Loucy (cell line): Measurements from ENCODE around the gene RBM15.

Source experiments
- H2AFZ ChIP-seq: fragments of 200-600 bp; sonication (generic); 2 replicates; pipeline ENCODE4 v1.6.0; 2016; ENCODE audit warnings: antibody characterized with exemption, mild to moderate bottlenecking, low read length, moderate library complexity
- H3F3A ChIP-seq: fragments of 200-600 bp; 2 replicates; pipeline ENCODE4 v1.6.0; 2016; ENCODE audit warnings: antibody characterized with exemption, low read depth, mild to moderate bottlenecking
- H3K27me3 ChIP-seq: fragments of 200-600 bp; sonication (generic); 2 replicates; pipeline ENCODE4 v1.6.1; 2014; ENCODE audit warnings: low read length, mild to moderate bottlenecking; ENCODE audit not compliant: insufficient read depth, poor library complexity, severe bottlenecking
- H3K36me3 ChIP-seq: fragments of 200-600 bp; sonication (generic); 2 replicates; pipeline ENCODE4 v1.6.1; 2016; ENCODE audit warnings: low read length; ENCODE audit not compliant: insufficient read depth
- H3K4me1 ChIP-seq: fragments of 200-600 bp; sonication (generic); 2 replicates; pipeline ENCODE4 v1.5.1; 2014; ENCODE audit warnings: low read length, mild to moderate bottlenecking; ENCODE audit not compliant: insufficient read depth, poor library complexity, severe bottlenecking
- H3K4me2 ChIP-seq: fragments of 200-600 bp; sonication (generic); 2 replicates; pipeline ENCODE4 v1.6.0; 2014; ENCODE audit warnings: antibody characterized with exemption, low read length, low read depth, mild to moderate bottlenecking; ENCODE audit not compliant: poor library complexity, severe bottlenecking
- H3K4me3 ChIP-seq: fragments of 200-600 bp; sonication (generic); 2 replicates; pipeline ENCODE4 v1.5.1; 2014; ENCODE audit warnings: low read length, mild to moderate bottlenecking, mixed read lengths; ENCODE audit not compliant: poor library complexity, severe bottlenecking
- H3K79me2 ChIP-seq: fragments of 200-600 bp; sonication (generic); 2 replicates; pipeline ENCODE4 v1.6.1; 2014; ENCODE audit warnings: low read length; ENCODE audit not compliant: insufficient read depth
- H3K9ac ChIP-seq: fragments of 200-600 bp; sonication (generic); 2 replicates; pipeline ENCODE4 v1.6.0; 2014; ENCODE audit warnings: mild to moderate bottlenecking, low read depth, low read length, moderate library complexity; ENCODE audit not compliant: poor library complexity, severe bottlenecking
- H3K9me2 ChIP-seq: fragments of 200-600 bp; sonication (generic); replicated peaks from 2 replicates; pipeline ENCODE4 v1.6.1; 2016; ENCODE audit warnings: low read depth, low read length, mixed read lengths
- H3K9me3 ChIP-seq: fragments of 200-600 bp; sonication (generic); 2 replicates; pipeline ENCODE4 v1.6.1; 2014; ENCODE audit warnings: mild to moderate bottlenecking, antibody characterized with exemption, low read length, low read depth; ENCODE audit not compliant: insufficient read depth
- H4K20me1 ChIP-seq: fragments of 200-600 bp; sonication (generic); 2 replicates; pipeline ENCODE4 v1.6.0; 2014; ENCODE audit warnings: antibody characterized with exemption, low read length, mild to moderate bottlenecking; ENCODE audit not compliant: insufficient read depth, poor library complexity, severe bottlenecking
- EZH2phosphoT487 ChIP-seq: fragments of 200-600 bp; IDR thresholded peaks from 2 replicates; pipeline ENCODE4 v1.6.1; 2018; ENCODE audit warnings: antibody characterized with exemption, mild to moderate bottlenecking, moderate library complexity, borderline replicate concordance
- TF ChIP-seq, protein P1 (sequence below): fragments of 200-600 bp; sonication (generic); conservative IDR thresholded peaks from 2 replicates; pipeline ENCODE4 v1.5.1; 2014; ENCODE audit warnings: mild to moderate bottlenecking, antibody characterized with exemption, low read length

The RBM15 gene

DNA sequence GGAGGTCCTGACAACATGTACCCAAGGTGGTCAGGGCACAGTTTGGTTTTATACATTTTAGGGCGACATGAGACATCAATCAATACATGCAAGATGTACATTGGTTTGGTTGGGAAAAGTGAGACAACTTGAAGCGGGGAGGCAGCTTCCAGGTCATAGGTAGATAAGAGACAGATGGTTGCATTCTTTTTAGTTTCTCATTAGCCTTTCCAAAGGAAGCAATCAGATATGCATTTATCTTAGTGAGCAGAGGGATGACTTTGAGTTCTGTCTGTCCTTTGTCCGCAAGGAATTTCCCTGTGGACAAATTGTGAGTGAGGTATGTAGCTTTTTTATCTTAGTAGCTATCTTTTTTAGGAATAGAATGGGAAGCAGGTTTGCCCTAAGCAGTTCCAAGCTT lies 10.5 kb upstream of the RBM15 start:
- Histone ChIP-seq H4K20me1 (no peaks in the 10 kb centered on the region), H3K9ac (no peak overlapping the region), H3K4me3 (no peak overlapping the region), H3K4me2 (no peak overlapping the region), H3K9me3 (no peaks in the 10 kb centered on the region), H3F3A (no peaks in the 10 kb centered on the region), H3K27me3 (no peaks in the 10 kb centered on the region), H3K79me2 (no peaks in the 10 kb centered on the region), H2AFZ (no peak overlapping the region), H3K4me1 (no peaks in the 10 kb centered on the region), H3K9me2 (no peaks in the 10 kb centered on the region), H3K36me3 (no peaks in the 10 kb centered on the region)
- no peak for TF ChIP-seq EZH2phosphoT487
- TF ChIP-seq, protein P1, sequence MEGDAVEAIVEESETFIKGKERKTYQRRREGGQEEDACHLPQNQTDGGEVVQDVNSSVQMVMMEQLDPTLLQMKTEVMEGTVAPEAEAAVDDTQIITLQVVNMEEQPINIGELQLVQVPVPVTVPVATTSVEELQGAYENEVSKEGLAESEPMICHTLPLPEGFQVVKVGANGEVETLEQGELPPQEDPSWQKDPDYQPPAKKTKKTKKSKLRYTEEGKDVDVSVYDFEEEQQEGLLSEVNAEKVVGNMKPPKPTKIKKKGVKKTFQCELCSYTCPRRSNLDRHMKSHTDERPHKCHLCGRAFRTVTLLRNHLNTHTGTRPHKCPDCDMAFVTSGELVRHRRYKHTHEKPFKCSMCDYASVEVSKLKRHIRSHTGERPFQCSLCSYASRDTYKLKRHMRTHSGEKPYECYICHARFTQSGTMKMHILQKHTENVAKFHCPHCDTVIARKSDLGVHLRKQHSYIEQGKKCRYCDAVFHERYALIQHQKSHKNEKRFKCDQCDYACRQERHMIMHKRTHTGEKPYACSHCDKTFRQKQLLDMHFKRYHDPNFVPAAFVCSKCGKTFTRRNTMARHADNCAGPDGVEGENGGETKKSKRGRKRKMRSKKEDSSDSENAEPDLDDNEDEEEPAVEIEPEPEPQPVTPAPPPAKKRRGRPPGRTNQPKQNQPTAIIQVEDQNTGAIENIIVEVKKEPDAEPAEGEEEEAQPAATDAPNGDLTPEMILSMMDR = no peak

- Histone ChIP-seq H3K4me3 (no peak overlapping the region), H4K20me1 (peaks cover 8% of the 10 kb centered on the region), H3K36me3 (no peaks in the 10 kb centered on the region), H3K9me3 (no peaks in the 10 kb centered on the region), H2AFZ (no peak overlapping the region), H3K4me2 (no peak overlapping the region), H3K9me2 (no peaks in the 10 kb centered on the region), H3K9ac (no peak overlapping the region), H3K27me3 (no peaks in the 10 kb centered on the region), H3F3A (no peaks in the 10 kb centered on the region), H3K4me1 (peaks cover 14% of the 10 kb centered on the region), H3K79me2 (peaks cover 25% of the 10 kb centered on the region)
- no peak for TF ChIP-seq EZH2phosphoT487
- TF ChIP-seq, protein P1 = no peak
Observed at GRCh38 chr1:110335265-110335664, 3.9 kb upstream of the RBM15 start.

GRCh38 chr1:110336300-110337039 lies 2.7 kb upstream of the RBM15 start:
- Histone ChIP-seq H3K9me2 (no peaks in the 10 kb centered on the region), H3K4me3 (no peak overlapping the region), H3K27me3 (no peaks in the 10 kb centered on the region), H3K36me3 (peaks cover 7% of the 10 kb centered on the region; the same call in 1 of the 2 replicates), H3K9me3 (no peaks in the 10 kb centered on the region), H2AFZ (no peak overlapping the region), H4K20me1 (peaks cover 20% of the 10 kb centered on the region), H3K4me1 (peaks cover 25% of the 10 kb centered on the region), H3K4me2 (peak overlapping the region; percentile 92), H3F3A (no peaks in the 10 kb centered on the region), H3K9ac (peak overlapping the region; percentile 85), H3K79me2 (peaks cover 37% of the 10 kb centered on the region)
- no peak for TF ChIP-seq EZH2phosphoT487
- TF ChIP-seq, protein P1 = no peak
